IMR-90 (cell line): ENCODE data around the gene CP. TPM values are rescaled to one million over a fixed set of nuclear protein-coding genes. Genes with fewer than 3 reads are reported as not detected.

Source experiments
- ATAC-seq: fragments of 200-7000 bp; cut with Tn5 transposase; 2 replicates; pipeline ENCODE4 v1.9.1; 2020; ENCODE audit warnings: low read depth, mild to moderate bottlenecking, moderate library complexity
- BruUV-seq: library from RNA; stranded (reverse); fragments of 400-500 nt; replicated peaks from 2 replicates; lab custom pipeline; 2021; lab: Mats Ljungman, UMichigan
- CTCF ChIA-PET: fragments of 300-600 bp; formaldehyde crosslinking; extraction: SDS; loops from one replicate; lab custom pipeline; 2021; ENCODE audit warnings: antibody characterized with exemption; lab: Yijun Ruan, JAX
- POLR2A ChIA-PET: fragments of 300-600 bp; sonication (Branson Sonifier 250); formaldehyde crosslinking; loops from one replicate; lab custom pipeline; 2022; ENCODE audit warnings: antibody characterized with exemption; ENCODE audit not compliant: unreplicated experiment; lab: Charles Lee
- DNase-seq: peaks from one replicate; pipeline ENCODE4 v3.0.0; 2013
- H2AFZ ChIP-seq: replicated peaks from 2 replicates; pipeline ENCODE3; 2013; ENCODE audit warnings: low read length, mild to moderate bottlenecking; ENCODE audit not compliant: poor library complexity
- H2AK5ac ChIP-seq: 2 replicates; pipeline ENCODE4 v1.6.1; 2013; ENCODE audit warnings: low read depth, low read length, inconsistent platforms
- H2AK9ac ChIP-seq: replicated peaks from 2 replicates; pipeline ENCODE3; 2013; ENCODE audit warnings: mild to moderate bottlenecking, low read depth, low read length, moderate library complexity; ENCODE audit not compliant: poor library complexity
- H2BK120ac ChIP-seq: 2 replicates; pipeline ENCODE4 v1.6.1; 2013; ENCODE audit warnings: low read depth, low read length, inconsistent platforms
- H2BK15ac ChIP-seq: 3 replicates; pipeline ENCODE4 v1.6.1; 2013; ENCODE audit warnings: low read depth, low read length, inconsistent platforms
- H2BK20ac ChIP-seq: 2 replicates; pipeline ENCODE4 v1.6.1; 2013; ENCODE audit warnings: low read depth, mild to moderate bottlenecking, inconsistent platforms, low read length, moderate library complexity
- H2BK5ac ChIP-seq: 2 replicates; pipeline ENCODE4 v1.6.1; 2013; ENCODE audit warnings: mild to moderate bottlenecking, low read depth, low read length, inconsistent platforms; ENCODE audit not compliant: poor library complexity, severe bottlenecking
- H3K14ac ChIP-seq: replicated peaks from 2 replicates; pipeline ENCODE4 v1.6.1; 2013; ENCODE audit warnings: low read depth, low read length, inconsistent platforms
- H3K18ac ChIP-seq: 2 replicates; pipeline ENCODE4 v1.6.1; 2013; ENCODE audit warnings: low read depth, low read length, control low read depth
- H3K23ac ChIP-seq: 2 replicates; pipeline ENCODE4 v1.6.1; 2013; ENCODE audit warnings: low read depth, low read length, inconsistent platforms
- H3K27ac ChIP-seq: 2 replicates; pipeline ENCODE4 v1.5.1; 2013; ENCODE audit warnings: mild to moderate bottlenecking, control low read depth, low read length; ENCODE audit not compliant: insufficient read depth
- H3K27me3 ChIP-seq: 2 replicates; pipeline ENCODE4 v1.6.1; 2013; ENCODE audit warnings: low read length; ENCODE audit not compliant: control insufficient read depth, insufficient read depth
- H3K36me3 ChIP-seq: 2 replicates; pipeline ENCODE4 v1.6.1; 2013; ENCODE audit warnings: low read length, mixed read lengths; ENCODE audit not compliant: control insufficient read depth, insufficient read depth
- H3K4ac ChIP-seq: 2 replicates; pipeline ENCODE4 v1.6.1; 2013; ENCODE audit warnings: low read depth, low read length, inconsistent platforms
- H3K4me1 ChIP-seq: 2 replicates; pipeline ENCODE4 v1.6.1; 2013; ENCODE audit warnings: low read length, mixed read lengths; ENCODE audit not compliant: control insufficient read depth, insufficient read depth
- H3K4me2 ChIP-seq: 2 replicates; pipeline ENCODE4 v1.6.1; 2013; ENCODE audit warnings: low read depth, mild to moderate bottlenecking, control low read depth, low read length, moderate library complexity
- H3K4me3 ChIP-seq: 2 replicates; pipeline ENCODE4 v1.5.1; 2013; ENCODE audit warnings: low read depth, mild to moderate bottlenecking, control low read depth, low read length, moderate library complexity; ENCODE audit not compliant: insufficient read depth
- H3K56ac ChIP-seq: 2 replicates; pipeline ENCODE4 v1.6.1; 2013; ENCODE audit warnings: low read length, inconsistent platforms; ENCODE audit not compliant: insufficient read depth; ENCODE audit errors: extremely low read depth
- H3K79me1 ChIP-seq, 2 experiments: 2 replicates each; pipeline ENCODE4 v1.6.1; 2013; ENCODE audit warnings: low read length in 2 of 2, inconsistent platforms in 1 of 2, low read depth in 1 of 2
- H3K9ac ChIP-seq: 2 replicates; pipeline ENCODE4 v1.6.1; 2013; ENCODE audit warnings: low read depth, low read length, control low read depth
- H3K9me1 ChIP-seq: 2 replicates; pipeline ENCODE4 v1.6.1; 2013; ENCODE audit warnings: low read length, inconsistent platforms; ENCODE audit not compliant: insufficient read depth
- H3K9me3 ChIP-seq: 2 replicates; pipeline ENCODE4 v1.6.1; 2013; ENCODE audit warnings: low read length; ENCODE audit not compliant: control insufficient read depth, insufficient read depth
- H4K20me1 ChIP-seq: 2 replicates; pipeline ENCODE4 v1.6.1; 2013; ENCODE audit warnings: low read length, inconsistent platforms; ENCODE audit not compliant: insufficient read depth
- H4K5ac ChIP-seq: 2 replicates; pipeline ENCODE4 v1.6.1; 2013; ENCODE audit warnings: mild to moderate bottlenecking, low read depth, low read length, control low read depth
- H4K8ac ChIP-seq, 2 experiments: 2 replicates each; pipeline ENCODE4 v1.6.1; 2013; ENCODE audit warnings: low read depth in 2 of 2, low read length in 2 of 2, control low read depth in 1 of 2, inconsistent platforms in 1 of 2
- H4K91ac ChIP-seq: 2 replicates; pipeline ENCODE4 v1.6.1; 2013; ENCODE audit warnings: low read depth, low read length, inconsistent platforms; ENCODE audit not compliant: insufficient read depth
- CTCF ChIP-seq: conservative IDR thresholded peaks from 2 replicates; pipeline ENCODE4 v1.5.1; 2012; ENCODE audit warnings: mild to moderate bottlenecking, low read depth, low read length, improper control_type of control experiment
- MAZ ChIP-seq: IDR thresholded peaks from 2 replicates; pipeline ENCODE4 v1.6.1; 2012; ENCODE audit warnings: low read depth, mild to moderate bottlenecking, low read length, improper control_type of control experiment, moderate library complexity, borderline replicate concordance
- RCOR1 ChIP-seq: IDR thresholded peaks from 2 replicates; pipeline ENCODE4 v1.6.1; 2012; ENCODE audit warnings: mild to moderate bottlenecking, low read length, improper control_type of control experiment; ENCODE audit not compliant: insufficient replicate concordance
- WGBS, 2 experiments: methylation state at CpG; one replicate each; pipeline versions ENCODE4 v1.1.5 to v1.1.7; 2013; ENCODE audit warnings: missing lambda C conversion rate in 2 of 2; ENCODE audit not compliant: insufficient read length in 1 of 2; ENCODE audit errors: extremely low coverage in 2 of 2; 5-methylcytosine and 5-hydroxymethylcytosine counted together
- dilution Hi-C: fragments of 300-500 bp; cut with HindIII; formaldehyde crosslinking; loops from one replicate; pipeline ENCODE4 v1.14.3; 2018; ENCODE audit warnings: low sequenced_read_pairs; ENCODE audit not compliant: unreplicated experiment
- in situ Hi-C: fragments of 300-500 bp; cut with MboI; formaldehyde crosslinking; loops from 3 replicates; pipeline ENCODE4 v1.14.3; 2019; ENCODE audit warnings: low sequenced_read_pairs, inconsistent platforms, mixed read lengths
- intact Hi-C: fragments of 100-400 bp; cut with micrococcal nuclease; formaldehyde crosslinking; loops from 2 replicates; pipeline ENCODE4 v1.10.0; 2022
- polyA plus RNA-seq, 3 experiments: library from polyadenylated mRNA; depleted of rRNA; stranded (reverse); fragments of >200 nt; gene quantifications; 2 replicates each; pipeline ENCODE4 v1.2.3, GENCODE V29; 2012; ENCODE audit warnings: low replicate concordance in 1 of 3
- total RNA-seq: library from RNA; depleted of rRNA; stranded (reverse); fragments of >200 nt; gene quantifications from 2 replicates; pipeline ENCODE4 v1.2.3, GENCODE V29; 2012

The CP gene
- total and polyA plus RNA-seq, 2 of the 4 experiments (the other 2 are of a cell fraction) = not detected

- Histone ChIP-seq H3K4ac (no peak overlapping the region), H3K4me1 (peaks cover 17% of the 10 kb centered on the region), H4K8ac (no peak overlapping the region), H3K9me3 (no peaks in the 10 kb centered on the region), H3K27ac (no peak overlapping the region), H2BK120ac (no peak overlapping the region), H4K91ac (no peak overlapping the region), H3K36me3 (no peaks in the 10 kb centered on the region), H3K9me1 (peaks cover 3% of the 10 kb centered on the region; the same call in 1 of the 2 replicates), H2BK5ac (no peak overlapping the region), H3K27me3 (no peaks in the 10 kb centered on the region), H3K4me2 (no peak overlapping the region), H4K20me1 (no peaks in the 10 kb centered on the region), H3K18ac (no peak overlapping the region), H3K9ac (no peak overlapping the region), H2BK20ac (no peak overlapping the region), H3K4me3 (no peak overlapping the region), H2AFZ (no peak overlapping the region), H3K23ac (no peak overlapping the region), H3K14ac (no peak overlapping the region), H3K56ac (no peak overlapping the region), H2AK5ac (no peak overlapping the region), H2BK15ac (no peak overlapping the region; the same call in 2 of the 3 replicates), H2AK9ac (no peak overlapping the region), H3K79me1 (no peaks in the 10 kb centered on the region), H4K5ac (no peak overlapping the region)
- intact Hi-C loops = no loop called here
- ChIA-PET POLR2A (no interaction called here), CTCF (no interaction called here)
- DNase-seq (no peak), ATAC-seq (no peak)
- TF ChIP-seq CTCF = no peak
- no peak for TF ChIP-seq RCOR1
- no peak for TF ChIP-seq MAZ
- no CpG with 5 or more reads among the region's 3 CpGs for WGBS, 2 experiments
- dilution Hi-C loops = no loop called here
- in situ Hi-C loops = no loop called here
- no TSS peak for BruUV-seq
Observed at GRCh38 chr3:149251186-149251585, 29.6 kb upstream of the CP start.
